ENCODE results near the gene SP2.
"Not testable (repeated sequence)": the region's sequence is repeated elsewhere in the genome, so short reads cannot be mapped to it uniquely, and the experiment has no call there.

The SP2 gene

GRCh38 chr17:47894498-47895346 lies 1.3 kb upstream of the SP2 start:
- no peak for DNase-seq

GRCh38 chr17:47895347-47895855 lies 635 bp upstream of the SP2 start:
- no peak for DNase-seq

- no peak for DNase-seq
These were observed 845 bp downstream of the SP2 start for GRCh38 chr17:47896672-47897490.

- no peak for DNase-seq
These were observed 1.5 kb downstream of the SP2 start for GRCh38 chr17:47897561-47897960.

- no peak for DNase-seq
These were observed 2.2 kb downstream of the SP2 start for GRCh38 chr17:47898241-47898640.

GRCh38 chr17:47899643-47900042 lies 3.6 kb downstream of the SP2 start:
- DNase-seq, result no peak

- no peak for DNase-seq
These were observed 5.4 kb downstream of the SP2 start for GRCh38 chr17:47901423-47901822.

GRCh38 chr17:47902039-47902744 lies 6.2 kb downstream of the SP2 start:
- no peak for DNase-seq

GRCh38 chr17:47905221-47905733 lies 9.2 kb downstream of the SP2 start:
- DNase-seq, result no peak

GRCh38 chr17:47906443-47906842 lies 10.4 kb downstream of the SP2 start:
- DNase-seq, result no peak

- DNase-seq, result no peak
These were observed 12.0 kb downstream of the SP2 start for GRCh38 chr17:47907932-47908562.

- DNase-seq, result no peak
These were observed 17.0 kb downstream of the SP2 start for GRCh38 chr17:47913050-47913449.

GRCh38 chr17:47914306-47914948 lies 18.4 kb downstream of the SP2 start:
- no peak for DNase-seq

GRCh38 chr17:47915776-47916398 lies 19.9 kb downstream of the SP2 start:
- DNase-seq, result no peak

GRCh38 chr17:47916489-47917208 lies 20.6 kb downstream of the SP2 start:
- no peak for DNase-seq

- no peak for DNase-seq
These were observed 21.5 kb downstream of the SP2 start for GRCh38 chr17:47917581-47917980.

GRCh38 chr17:47918006-47918405 lies 22.0 kb downstream of the SP2 start:
- no peak for DNase-seq

- DNase-seq, result no peak
These were observed 23.0 kb downstream of the SP2 start for GRCh38 chr17:47918991-47919390.

GRCh38 chr17:47919889-47920288 lies 23.9 kb downstream of the SP2 start:
- not testable (repeated sequence) for DNase-seq

GRCh38 chr17:47924785-47925677 lies 29.0 kb downstream of the SP2 start:
- DNase-seq, result no peak

All from stimulated activated naive CD4-positive, alpha-beta T cell (primary cell).